Erythroblast (primary cell): ENCODE results near the gene NMT1.

Experiments
- GATA1 ChIP-seq: IDR thresholded peaks from 2 replicates; pipeline ENCODE4 v1.6.1; 2011; ENCODE audit warnings: low read depth, mild to moderate bottlenecking, control low read depth, low read length, moderate library complexity
- POLR2A ChIP-seq: IDR thresholded peaks from 2 replicates; pipeline ENCODE4 v1.6.1; 2011; ENCODE audit warnings: mild to moderate bottlenecking, low read length

GRCh38 chr17:45108595-45109521 is 47.7 kb downstream of the NMT1 start:
- TF ChIP-seq POLR2A (no peak), GATA1 (no peak)
